Osteoblast (primary cell): Measurements from ENCODE around the gene RNF13. TPM values are rescaled to one million over a fixed set of nuclear protein-coding genes. Genes with fewer than 3 reads are reported as not detected.

ENCODE experiments used
- DNase-seq: peaks from one replicate; pipeline ENCODE4 v3.0.0; 2011; ENCODE audit warnings: low spot score, mixed read lengths; ENCODE audit not compliant: insufficient read length; ENCODE audit errors: missing footprints
- H2AFZ ChIP-seq: 2 replicates; pipeline ENCODE4 v1.6.0; 2011; ENCODE audit warnings: mild to moderate bottlenecking, low read length
- H3K27ac ChIP-seq: 2 replicates; pipeline ENCODE4 v1.5.1; 2011; ENCODE audit warnings: mild to moderate bottlenecking, low read depth, low read length, moderate library complexity
- H3K27me3 ChIP-seq: 2 replicates; pipeline ENCODE4 v1.6.0; 2012; ENCODE audit warnings: mild to moderate bottlenecking, control low read depth, inconsistent platforms, low read length, moderate library complexity; ENCODE audit not compliant: insufficient read depth
- H3K36me3 ChIP-seq: 2 replicates; pipeline ENCODE4 v1.5.1; 2011; ENCODE audit warnings: mild to moderate bottlenecking, low read length, control low read depth, moderate library complexity; ENCODE audit not compliant: insufficient read depth
- H3K4me1 ChIP-seq: 2 replicates; pipeline ENCODE4 v1.5.1; 2011; ENCODE audit warnings: mild to moderate bottlenecking, low read length, control low read depth, moderate library complexity; ENCODE audit not compliant: insufficient read depth
- H3K4me2 ChIP-seq: 2 replicates; pipeline ENCODE4 v1.6.0; 2011; ENCODE audit warnings: mild to moderate bottlenecking, low read length; ENCODE audit not compliant: insufficient read depth
- H3K4me3 ChIP-seq: fragments of 200-600 bp; sonication (generic); 3 replicates; pipeline ENCODE4 v1.5.1; 2012; ENCODE audit warnings: mild to moderate bottlenecking, low read length, inconsistent platforms; ENCODE audit not compliant: insufficient read depth
- H3K79me2 ChIP-seq: 2 replicates; pipeline ENCODE4 v1.6.0; 2012; ENCODE audit warnings: mild to moderate bottlenecking, low read length, control low read depth, inconsistent platforms; ENCODE audit not compliant: insufficient read depth
- H3K9me3 ChIP-seq: 2 replicates; pipeline ENCODE4 v1.5.1; 2011; ENCODE audit warnings: low read depth, low read length, control low read depth
- H4K20me1 ChIP-seq: 2 replicates; pipeline ENCODE4 v1.6.0; 2012; ENCODE audit warnings: mild to moderate bottlenecking, low read length, control low read depth; ENCODE audit not compliant: insufficient read depth
- CTCF ChIP-seq: IDR thresholded peaks from 2 replicates; pipeline ENCODE4 v1.5.1; 2011; ENCODE audit warnings: mild to moderate bottlenecking, low read depth, low read length, moderate library complexity; ENCODE audit errors: extremely low read depth
- total RNA-seq: library from RNA; depleted of rRNA; stranded (reverse); fragments of >200 nt; gene quantifications from 2 replicates; pipeline ENCODE4 v1.2.3, GENCODE V29; 2012

RNF13 gene
- total RNA-seq, 1 donor, result 86.1 TPM

- Histone ChIP-seq H3K79me2 (no peaks in the 10 kb centered on the region), H3K27me3 (no peaks in the 10 kb centered on the region), H3K4me3 (no peak overlapping the region), H3K4me1 (peaks cover 6% of the 10 kb centered on the region), H3K36me3 (no peaks in the 10 kb centered on the region), H2AFZ (no peak overlapping the region), H3K9me3 (no peaks in the 10 kb centered on the region), H3K4me2 (no peak overlapping the region), H3K27ac (no peak overlapping the region), H4K20me1 (no peaks in the 10 kb centered on the region)
- DNase-seq, result no peak
- no peak for TF ChIP-seq CTCF
Observed at GRCh38 chr3:149901770-149902169, 88.8 kb downstream of the RNF13 start.

- H2AFZ ChIP-seq, result no peak overlapping the region
- no peak overlapping the region for H3K27ac ChIP-seq
- no peaks in the 10 kb centered on the region for H4K20me1 ChIP-seq
- peak; percentile 35 for TF ChIP-seq CTCF
- H3K79me2 ChIP-seq, result no peaks in the 10 kb centered on the region
- H3K4me3 ChIP-seq, result no peak overlapping the region
- no peak overlapping the region for H3K4me2 ChIP-seq
- peaks cover 6% of the 10 kb centered on the region for H3K4me1 ChIP-seq
- H3K9me3 ChIP-seq, result no peaks in the 10 kb centered on the region
- H3K27me3 ChIP-seq, result no peaks in the 10 kb centered on the region
- DNase-seq, result no peak
- H3K36me3 ChIP-seq, result no peaks in the 10 kb centered on the region
Observed at GRCh38 chr3:149902498-149903139, 89.6 kb downstream of the RNF13 start.

GRCh38 chr3:149906036-149906435, 93.0 kb downstream of the RNF13 start:
- Histone ChIP-seq H2AFZ (no peak overlapping the region), H3K79me2 (no peaks in the 10 kb centered on the region), H3K27ac (no peak overlapping the region), H3K27me3 (no peaks in the 10 kb centered on the region), H3K4me3 (no peak overlapping the region), H3K9me3 (no peaks in the 10 kb centered on the region), H3K4me2 (no peak overlapping the region), H3K36me3 (no peaks in the 10 kb centered on the region), H4K20me1 (no peaks in the 10 kb centered on the region), H3K4me1 (no peaks in the 10 kb centered on the region)
- TF ChIP-seq CTCF, result no peak
- no peak for DNase-seq

- Histone ChIP-seq H3K4me2 (no peak overlapping the region), H3K4me3 (no peak overlapping the region), H3K9me3 (no peaks in the 10 kb centered on the region), H2AFZ (no peak overlapping the region), H3K27ac (no peak overlapping the region), H3K4me1 (no peaks in the 10 kb centered on the region), H3K27me3 (no peaks in the 10 kb centered on the region), H3K79me2 (no peaks in the 10 kb centered on the region), H4K20me1 (no peaks in the 10 kb centered on the region), H3K36me3 (no peaks in the 10 kb centered on the region)
- no peak for TF ChIP-seq CTCF
- no peak for DNase-seq
Observed at GRCh38 chr3:149908424-149908957, 95.5 kb downstream of the RNF13 start.
